Natural killer cell (primary cell): ENCODE measurements around the gene BYSL. TPM values are rescaled to one million over a fixed set of nuclear protein-coding genes. Genes with fewer than 3 reads are reported as not detected.

ENCODE experiments used
- ATAC-seq, 3 donors: fragments of 150-1000 bp in 2 of 3; fragments of 200-7000 bp in 1 of 3; cut with Tn5 transposase; 1 replicate in 1 of 3; 2 replicates in 2 of 3; pipeline ENCODE4 v1.10.0; 2021; ENCODE audit warnings: mild to moderate bottlenecking in 2 of 3, moderate library complexity in 2 of 3
- DNase-seq, 2 donors: peaks; one replicate each; pipeline versions ENCODE4 v3.0.0 to v3.0.0-alpha.2; 2013 to 2021; ENCODE audit warnings: mixed read lengths in 1 of 2
- H3K27ac ChIP-seq: one replicate; pipeline ENCODE4 v1.5.1; 2013; ENCODE audit warnings: mild to moderate bottlenecking, low read length
- H3K27me3 ChIP-seq: one replicate; pipeline ENCODE4 v1.6.1; 2013; ENCODE audit warnings: low read length; ENCODE audit not compliant: control insufficient read depth, insufficient read depth
- H3K36me3 ChIP-seq: one replicate; pipeline ENCODE4 v1.6.1; 2013; ENCODE audit warnings: low read length; ENCODE audit not compliant: control insufficient read depth, insufficient read depth
- H3K4me1 ChIP-seq: one replicate; pipeline ENCODE4 v1.6.1; 2013; ENCODE audit warnings: low read length; ENCODE audit not compliant: control insufficient read depth, insufficient read depth
- H3K4me3 ChIP-seq: one replicate; pipeline ENCODE4 v1.5.1; 2013; ENCODE audit warnings: low read length
- H3K9me3 ChIP-seq: one replicate; pipeline ENCODE4 v1.6.1; 2013; ENCODE audit warnings: low read length; ENCODE audit not compliant: control insufficient read depth, insufficient read depth
- H3K27ac Mint-ChIP-seq, 2 donors: one replicate each; pipeline ENCODE4 v1.8.0; 2022; ENCODE audit warnings: mild to moderate bottlenecking in 2 of 2, mixed read lengths in 2 of 2, moderate library complexity in 1 of 2
- H3K27me3 Mint-ChIP-seq, 2 donors: one replicate each; pipeline ENCODE4 v1.8.0; 2022; ENCODE audit warnings: low read depth in 2 of 2, mixed read lengths in 2 of 2
- H3K36me3 Mint-ChIP-seq: one replicate; pipeline ENCODE4 v1.8.0; 2022; ENCODE audit warnings: mixed read lengths
- H3K4me1 Mint-ChIP-seq, 2 donors: one replicate each; pipeline ENCODE4 v1.8.0; 2022; ENCODE audit warnings: mixed read lengths in 2 of 2
- H3K4me3 Mint-ChIP-seq: one replicate; pipeline ENCODE4 v1.8.0; 2022; ENCODE audit warnings: mild to moderate bottlenecking, moderate library complexity, mixed read lengths
- H3K9me3 Mint-ChIP-seq, 2 donors: one replicate each; pipeline ENCODE4 v1.8.0; 2022; ENCODE audit warnings: mixed read lengths in 2 of 2
- CTCF ChIP-seq: fragments of 200-600 bp; IDR thresholded peaks from one replicate; pipeline ENCODE4 v1.8.0; 2022; ENCODE audit warnings: antibody characterized with exemption
- WGBS: methylation state at CpG from one replicate; pipeline ENCODE4 v1.1.7; 2013; ENCODE audit warnings: missing lambda C conversion rate; ENCODE audit not compliant: insufficient coverage; 5-methylcytosine and 5-hydroxymethylcytosine counted together
- intact Hi-C: fragments of 100-400 bp; cut with micrococcal nuclease; formaldehyde crosslinking; loops from one replicate; pipeline ENCODE4 v1.14.2; 2022
- total RNA-seq, 4 donors: library from RNA; stranded (reverse); fragments of 120-200 nt in 1 of 4; gene quantifications; one replicate each; pipeline versions ENCODE4 v1.2.3 to v1.2.4, GENCODE V29; 2013 to 2022

Gene BYSL
- total RNA-seq, 3 donors from 2014 or later (not counting 1 experiment from before 2014, with no cell fraction given), result 5.4 to 11.6 (median 5.7) TPM

- peak overlapping the region; percentile 85 for H3K27ac ChIP-seq
- H3K27me3 Mint-ChIP-seq, result no peaks in the 10 kb centered on the region
- TF ChIP-seq CTCF, result no peak
- H3K27me3 ChIP-seq, result no peaks in the 10 kb centered on the region
- peaks cover 14% of the 10 kb centered on the region for H3K4me1 ChIP-seq
- no peaks in the 10 kb centered on the region for H3K9me3 Mint-ChIP-seq
- H3K4me1 Mint-ChIP-seq, result peaks cover 11 to 13% of the 10 kb centered on the region in 2 donors
- intact Hi-C loops, result no loop called here
- H3K36me3 Mint-ChIP-seq, result no peaks in the 10 kb centered on the region
- no peaks in the 10 kb centered on the region for H3K9me3 ChIP-seq
- DNase-seq, result no peak
- H3K27ac Mint-ChIP-seq, result no peak overlapping the region
- WGBS, result 25% methylated on average over 2 of the region's 3 CpGs
- no peak overlapping the region for H3K4me3 Mint-ChIP-seq
- ATAC-seq, result no peak
- H3K36me3 ChIP-seq, result no peaks in the 10 kb centered on the region
- H3K4me3 ChIP-seq, result no peak overlapping the region
Measured at GRCh38 chr6:41896281-41896680, 25.0 kb upstream of the BYSL start.

- no peak overlapping the region for H3K4me3 Mint-ChIP-seq
- ATAC-seq, result no peak
- no peak overlapping the region for H3K27ac ChIP-seq
Measured at GRCh38 chr6:41900861-41901260, 20.4 kb upstream of the BYSL start.

GRCh38 chr6:41901882-41902519, 19.3 kb upstream of the BYSL start:
- no peaks in the 10 kb centered on the region for H3K9me3 Mint-ChIP-seq
- no peak overlapping the region for H3K4me3 ChIP-seq
- H3K27me3 Mint-ChIP-seq, result no peaks in the 10 kb centered on the region
- peak overlapping the region; percentile 14 to 52 for H3K27ac Mint-ChIP-seq
- H3K4me1 Mint-ChIP-seq, result peaks cover 18 to 20% of the 10 kb centered on the region in 2 donors
- intact Hi-C loops, result loop anchor here (1.0 kb wide), 1 partner anchor 142 kb away; no protein-coding TSS in a partner anchor
- H3K4me3 Mint-ChIP-seq, result no peak overlapping the region
- H3K36me3 ChIP-seq, result peaks cover 15% of the 10 kb centered on the region
- ATAC-seq, result peak; percentile 54 to 78 (median 69)
- peaks cover 4% of the 10 kb centered on the region for H3K4me1 ChIP-seq
- DNase-seq, result peak; percentile 32 to 82
- H3K27ac ChIP-seq, result no peak overlapping the region
- peak; percentile 49 for TF ChIP-seq CTCF
- whole genome bisulfite sequencing, result 77% methylated on average over 1 of the region's 1 CpG
- peaks cover 17% of the 10 kb centered on the region for H3K36me3 Mint-ChIP-seq
- no peaks in the 10 kb centered on the region for H3K27me3 ChIP-seq
- no peaks in the 10 kb centered on the region for H3K9me3 ChIP-seq

More at GRCh38 chr6:41900861-41901260, 20.4 kb upstream of the BYSL start:
- peak overlapping the region in 1 of 2 donors; percentile 26 for H3K27ac Mint-ChIP-seq
- H3K36me3 Mint-ChIP-seq, result peaks cover 9% of the 10 kb centered on the region
- H3K36me3 ChIP-seq, result peaks cover 4% of the 10 kb centered on the region
- H3K9me3 ChIP-seq, result no peaks in the 10 kb centered on the region
- intact Hi-C loops, result no loop called here
- peaks cover 8% of the 10 kb centered on the region for H3K4me1 ChIP-seq
- H3K27me3 ChIP-seq, result no peaks in the 10 kb centered on the region
- DNase-seq, result no peak
- no peak for TF ChIP-seq CTCF
- H3K4me3 ChIP-seq, result no peak overlapping the region
- WGBS, result 100% methylated on average over 1 of the region's 1 CpG
- H3K27me3 Mint-ChIP-seq, result no peaks in the 10 kb centered on the region
- H3K4me1 Mint-ChIP-seq, result peaks cover 18 to 25% of the 10 kb centered on the region in 2 donors
- no peaks in the 10 kb centered on the region for H3K9me3 Mint-ChIP-seq
